OCI-LY1 (cell line): ENCODE measurements around the gene SMC3.

Experiments
- H2AFZ ChIP-seq: fragments of 200-600 bp; sonication (generic), shearing (Covaris generic); 2 replicates; pipeline ENCODE4 v1.6.0; 2014; ENCODE audit warnings: antibody characterized with exemption, mild to moderate bottlenecking, low read length
- H3F3A ChIP-seq: fragments of 200-600 bp; sonication (generic), shearing (Covaris generic); 2 replicates; pipeline ENCODE4 v1.6.0; 2014; ENCODE audit warnings: mild to moderate bottlenecking, antibody characterized with exemption, low read length, moderate library complexity; ENCODE audit not compliant: insufficient read depth
- H3K27ac ChIP-seq: fragments of 200-600 bp; sonication (generic); 2 replicates; pipeline ENCODE4 v1.5.1; 2014; ENCODE audit warnings: low read length, mixed run types, mild to moderate bottlenecking, low read depth; ENCODE audit not compliant: poor library complexity, severe bottlenecking
- H3K27me3 ChIP-seq: fragments of 200-600 bp; sonication (generic); 2 replicates; pipeline ENCODE4 v1.6.0; 2014; ENCODE audit warnings: antibody characterized with exemption, mild to moderate bottlenecking, low read length, moderate library complexity; ENCODE audit not compliant: insufficient read depth
- H3K36me3 ChIP-seq: fragments of 200-600 bp; sonication (generic); 2 replicates; pipeline ENCODE4 v1.6.1; 2014; ENCODE audit warnings: mild to moderate bottlenecking, antibody characterized with exemption, low read length, moderate library complexity, mixed read lengths; ENCODE audit not compliant: insufficient read depth
- H3K4me1 ChIP-seq: fragments of 200-600 bp; sonication (generic); 2 replicates; pipeline ENCODE4 v1.5.1; 2014; ENCODE audit warnings: mild to moderate bottlenecking, low read length, moderate library complexity; ENCODE audit not compliant: insufficient read depth, severe bottlenecking
- H3K4me2 ChIP-seq: fragments of 200-600 bp; sonication (generic), shearing (Covaris generic); 2 replicates; pipeline ENCODE4 v1.6.1; 2014; ENCODE audit warnings: low read length
- H3K4me3 ChIP-seq: fragments of 200-600 bp; sonication (generic); 2 replicates; pipeline ENCODE4 v1.5.1; 2014; ENCODE audit warnings: low read length, low read depth, mild to moderate bottlenecking, mixed read lengths; ENCODE audit not compliant: poor library complexity, severe bottlenecking
- H3K79me2 ChIP-seq: fragments of 200-600 bp; shearing (Covaris generic); 2 replicates; pipeline ENCODE4 v1.6.1; 2016; ENCODE audit warnings: mixed run types, low read length, mixed read lengths; ENCODE audit not compliant: insufficient read depth
- H3K9ac ChIP-seq: fragments of 200-600 bp; sonication (generic), shearing (Covaris generic); 2 replicates; pipeline ENCODE4 v1.6.1; 2014; ENCODE audit warnings: mild to moderate bottlenecking, low read length, mixed read lengths
- H3K9me2 ChIP-seq: fragments of 200-600 bp; sonication (generic), shearing (Covaris generic); 2 replicates; pipeline ENCODE4 v1.6.1; 2014; ENCODE audit warnings: low read depth, mild to moderate bottlenecking, low read length, mixed read lengths
- H3K9me3 ChIP-seq: fragments of 200-600 bp; shearing (Covaris generic); 2 replicates; pipeline ENCODE4 v1.6.1; 2014; ENCODE audit warnings: low read length, mixed read lengths
- H4K20me1 ChIP-seq: fragments of 200-600 bp; sonication (generic), shearing (Covaris generic); 2 replicates; pipeline ENCODE4 v1.6.0; 2016; ENCODE audit warnings: mild to moderate bottlenecking, low read length; ENCODE audit not compliant: insufficient read depth
- EZH2 ChIP-seq: fragments of 200-600 bp; sonication (generic), shearing (Covaris generic); IDR thresholded peaks from 2 replicates; pipeline ENCODE4 v1.8.0; 2017; ENCODE audit warnings: borderline replicate concordance, mixed run types, mild to moderate bottlenecking, antibody characterized with exemption, low read length, moderate library complexity, mixed read lengths
- TF ChIP-seq, protein P1 (sequence below): fragments of 200-600 bp; sonication (generic), shearing (Covaris generic); IDR thresholded peaks from 2 replicates; pipeline ENCODE4 v1.5.1; 2017; ENCODE audit warnings: mild to moderate bottlenecking, antibody characterized with exemption, low read length, moderate library complexity, mixed read lengths

The SMC3 gene

DNA sequence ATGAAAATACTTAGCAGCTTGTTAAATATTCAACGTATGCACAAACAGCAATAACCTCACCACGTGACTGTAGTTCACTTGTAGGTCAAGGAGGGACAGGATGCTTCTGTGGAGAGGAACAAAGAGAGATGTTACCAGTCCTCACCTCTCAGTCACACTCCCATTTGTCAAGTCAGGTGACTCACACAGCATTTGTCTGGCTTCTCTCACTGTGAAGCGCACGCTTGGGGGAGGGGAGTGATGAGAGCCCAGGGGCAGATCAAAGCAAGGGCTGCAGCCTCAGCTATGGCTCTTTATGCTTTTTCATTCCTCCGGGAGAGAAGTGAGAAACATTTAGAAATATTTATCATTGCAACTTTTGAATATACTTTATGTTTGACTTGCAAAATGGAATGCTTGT lies 73.8 kb downstream of the SMC3 start:
- Histone ChIP-seq H2AFZ (no peak overlapping the region), H3K4me3 (peak overlapping the region; percentile 39), H3K36me3 (no peaks in the 10 kb centered on the region), H3K4me1 (peaks cover 61% of the 10 kb centered on the region), H3K9ac (peak overlapping the region; percentile 26; the same call in 1 of the 2 replicates), H3F3A (no peaks in the 10 kb centered on the region), H3K9me2 (no peaks in the 10 kb centered on the region), H3K4me2 (peak overlapping the region; percentile 47), H3K27me3 (no peaks in the 10 kb centered on the region), H3K27ac (peak overlapping the region; percentile 89), H3K79me2 (0 out of 2 replicates have a peak, but pooled peaks cover 3% of the 10 kb centered on the region), H4K20me1 (no peaks in the 10 kb centered on the region), H3K9me3 (no peaks in the 10 kb centered on the region)
- TF ChIP-seq, protein P1, sequence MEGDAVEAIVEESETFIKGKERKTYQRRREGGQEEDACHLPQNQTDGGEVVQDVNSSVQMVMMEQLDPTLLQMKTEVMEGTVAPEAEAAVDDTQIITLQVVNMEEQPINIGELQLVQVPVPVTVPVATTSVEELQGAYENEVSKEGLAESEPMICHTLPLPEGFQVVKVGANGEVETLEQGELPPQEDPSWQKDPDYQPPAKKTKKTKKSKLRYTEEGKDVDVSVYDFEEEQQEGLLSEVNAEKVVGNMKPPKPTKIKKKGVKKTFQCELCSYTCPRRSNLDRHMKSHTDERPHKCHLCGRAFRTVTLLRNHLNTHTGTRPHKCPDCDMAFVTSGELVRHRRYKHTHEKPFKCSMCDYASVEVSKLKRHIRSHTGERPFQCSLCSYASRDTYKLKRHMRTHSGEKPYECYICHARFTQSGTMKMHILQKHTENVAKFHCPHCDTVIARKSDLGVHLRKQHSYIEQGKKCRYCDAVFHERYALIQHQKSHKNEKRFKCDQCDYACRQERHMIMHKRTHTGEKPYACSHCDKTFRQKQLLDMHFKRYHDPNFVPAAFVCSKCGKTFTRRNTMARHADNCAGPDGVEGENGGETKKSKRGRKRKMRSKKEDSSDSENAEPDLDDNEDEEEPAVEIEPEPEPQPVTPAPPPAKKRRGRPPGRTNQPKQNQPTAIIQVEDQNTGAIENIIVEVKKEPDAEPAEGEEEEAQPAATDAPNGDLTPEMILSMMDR: no peak
- no peak for TF ChIP-seq EZH2

- Histone ChIP-seq H3K9ac (peak overlapping the region; percentile 21; the same call in 1 of the 2 replicates), H3K4me1 (peaks cover 61% of the 10 kb centered on the region), H3F3A (no peaks in the 10 kb centered on the region), H3K9me2 (no peaks in the 10 kb centered on the region), H3K4me2 (peak overlapping the region; percentile 47), H3K27ac (peak overlapping the region; percentile 89), H3K27me3 (no peaks in the 10 kb centered on the region), H3K36me3 (no peaks in the 10 kb centered on the region), H3K9me3 (no peaks in the 10 kb centered on the region), H3K79me2 (0 out of 2 replicates have a peak, but pooled peaks cover 3% of the 10 kb centered on the region), H4K20me1 (no peaks in the 10 kb centered on the region), H3K4me3 (no peak overlapping the region), H2AFZ (no peak overlapping the region)
- TF ChIP-seq EZH2: no peak
- TF ChIP-seq, protein P1: no peak
These were observed 74.9 kb downstream of the SMC3 start for GRCh38 chr10:110642204-110643034.

DNA sequence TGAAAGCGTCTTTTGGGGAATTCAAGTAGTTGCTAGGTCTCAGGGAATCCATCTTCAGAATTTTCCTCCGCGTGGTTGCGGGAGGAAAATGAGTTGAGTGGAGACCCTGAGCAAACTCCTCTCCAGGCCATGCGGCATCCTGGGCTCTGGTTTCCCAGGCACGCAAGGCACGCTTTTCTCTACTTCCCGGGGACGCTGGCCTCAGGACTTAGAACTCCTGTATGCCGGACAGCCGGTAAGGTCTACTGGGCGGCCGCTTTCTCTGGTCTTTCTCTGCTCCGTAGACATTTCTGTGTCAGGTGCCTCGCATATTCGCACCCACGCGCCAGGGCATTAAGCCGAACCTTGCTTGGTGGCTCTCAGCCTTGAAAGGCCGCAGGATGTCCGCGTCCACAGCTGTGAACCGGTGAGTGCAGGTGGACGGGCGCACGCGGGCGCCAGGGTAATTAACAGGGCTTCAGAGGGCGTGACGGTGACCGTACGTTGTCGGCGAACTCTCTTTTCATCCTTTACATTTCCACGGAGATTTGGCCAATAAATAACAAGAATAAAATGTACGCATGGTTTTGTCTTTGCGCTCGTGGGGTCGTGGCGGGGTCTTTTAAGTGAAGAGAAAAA lies 75.6 kb downstream of the SMC3 start:
- no peaks in the 10 kb centered on the region for H4K20me1 ChIP-seq
- H3K27ac ChIP-seq: peak overlapping the region; percentile 89
- no peak for TF ChIP-seq EZH2
- peak overlapping the region; percentile 57; the same call in 1 of the 2 replicates for H3K4me2 ChIP-seq
- no peaks in the 10 kb centered on the region for H3K27me3 ChIP-seq
- H3K36me3 ChIP-seq: no peaks in the 10 kb centered on the region
- no peak overlapping the region for H3K9ac ChIP-seq
- H3F3A ChIP-seq: no peaks in the 10 kb centered on the region
- H3K9me3 ChIP-seq: no peaks in the 10 kb centered on the region
- H2AFZ ChIP-seq: no peak overlapping the region
- peak overlapping the region; percentile 65 for H3K4me3 ChIP-seq
- H3K9me2 ChIP-seq: no peaks in the 10 kb centered on the region
- peaks cover 61% of the 10 kb centered on the region for H3K4me1 ChIP-seq
- H3K79me2 ChIP-seq: 0 out of 2 replicates have a peak, but pooled peaks cover 3% of the 10 kb centered on the region
